ENCODE data around the gene EPC1.
"Not testable (repeated sequence)": the region's sequence is repeated elsewhere in the genome, so short reads cannot be mapped to it uniquely, and the experiment has no call there.

EPC1 gene

GRCh38 chr10:32219156-32219555 is 127.8 kb downstream of the EPC1 start:
- not testable (repeated sequence) for H3K27me3 ChIP-seq (ENCODE audit: control insufficient read depth, insufficient read depth, low read length); H3K4me3 ChIP-seq (ENCODE audit: low read depth, low read length); H3K4me1 ChIP-seq (ENCODE audit: control insufficient read depth, insufficient read depth, low read length); H3K9me3 ChIP-seq (ENCODE audit: control insufficient read depth, insufficient read depth, low read length); H3K36me3 ChIP-seq (ENCODE audit: control insufficient read depth, insufficient read depth, low read length); H3K9ac ChIP-seq (ENCODE audit: low read depth, low read length)

DNA sequence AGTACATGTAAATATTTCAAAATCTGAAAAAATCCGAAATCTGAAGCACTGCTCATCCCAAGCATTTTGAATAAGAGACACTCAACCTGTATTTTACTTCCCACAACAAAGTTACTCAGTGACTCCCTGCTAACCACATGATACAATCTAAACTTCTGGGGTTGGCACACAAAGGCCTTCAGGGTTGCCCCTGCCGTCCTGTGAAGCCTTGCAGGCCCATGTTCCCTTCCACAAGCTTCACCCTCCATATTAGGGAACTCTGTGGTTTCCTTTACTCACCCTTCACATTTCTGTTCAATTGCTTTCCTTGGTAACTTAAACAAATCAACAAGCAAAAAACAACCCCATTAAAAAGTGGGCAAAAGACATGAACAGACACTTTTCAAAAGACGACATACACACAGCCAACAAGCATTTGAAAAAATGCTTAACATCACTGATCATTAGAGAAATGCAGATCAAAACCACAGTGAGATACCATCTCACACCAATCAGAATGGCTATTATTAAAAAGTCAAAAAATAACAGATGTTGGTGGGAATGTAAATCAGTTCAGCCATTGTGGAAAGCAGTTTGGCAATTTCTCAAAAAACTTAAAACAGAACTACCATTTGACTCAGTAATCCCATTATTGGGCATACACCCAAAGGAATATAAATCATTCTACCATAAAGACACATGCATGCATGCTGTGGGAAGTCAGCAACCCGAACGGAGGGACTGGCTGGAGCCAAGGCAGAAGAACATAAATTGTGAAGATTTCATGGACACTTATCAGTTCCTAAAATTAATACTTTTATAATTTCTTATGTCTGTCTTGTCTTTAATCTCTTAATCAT is 128.5 kb downstream of the EPC1 start:
- H3K4me3 ChIP-seq (ENCODE audit: low read depth, low read length); H3K9me3 ChIP-seq (ENCODE audit: control insufficient read depth, insufficient read depth, low read length); H3K27me3 ChIP-seq (ENCODE audit: control insufficient read depth, insufficient read depth, low read length); H3K4me1 ChIP-seq (ENCODE audit: control insufficient read depth, insufficient read depth, low read length); H3K9ac ChIP-seq (ENCODE audit: low read depth, low read length); H3K36me3 ChIP-seq (ENCODE audit: control insufficient read depth, insufficient read depth, low read length): not testable (repeated sequence)
